ENCODE results near the gene GLIPR2.
"Not testable (repeated sequence)": the region's sequence is repeated elsewhere in the genome, so short reads cannot be mapped to it uniquely, and the experiment has no call there.

Gene GLIPR2, protein sequence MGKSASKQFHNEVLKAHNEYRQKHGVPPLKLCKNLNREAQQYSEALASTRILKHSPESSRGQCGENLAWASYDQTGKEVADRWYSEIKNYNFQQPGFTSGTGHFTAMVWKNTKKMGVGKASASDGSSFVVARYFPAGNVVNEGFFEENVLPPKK

DNA sequence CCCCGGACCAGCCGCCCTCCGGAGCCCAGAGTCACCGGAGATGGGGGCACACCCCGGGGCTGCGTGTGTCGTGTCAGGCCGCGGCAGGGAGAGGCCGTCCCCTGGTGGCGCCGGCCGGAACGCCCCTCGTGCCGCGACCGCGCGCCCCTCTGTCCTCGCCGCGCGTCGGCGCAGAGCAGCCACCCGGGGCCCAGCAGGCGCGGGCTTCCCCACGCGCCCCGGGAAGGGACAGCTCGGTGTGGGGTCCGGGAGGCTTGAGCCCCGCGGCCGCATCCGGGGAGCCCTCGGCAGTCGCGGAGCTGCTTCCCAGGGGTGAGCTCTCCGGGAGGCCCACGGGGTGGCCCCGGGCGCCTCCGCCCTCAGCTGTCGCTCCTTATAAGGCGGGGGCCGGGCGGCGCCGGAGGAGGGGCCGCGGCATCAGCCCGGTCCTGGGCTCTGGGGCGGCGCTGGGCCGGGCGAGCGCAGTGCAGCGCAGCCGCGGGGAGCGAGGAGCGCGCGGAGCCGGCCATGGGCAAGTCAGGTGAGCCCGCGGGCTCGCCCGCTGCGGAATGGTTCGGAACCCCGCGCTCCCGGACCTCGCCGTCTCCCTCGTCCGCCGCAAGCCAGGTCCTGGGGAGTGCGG lies at the start of gene GLIPR2:
Gene GLIPR2 (plus strand): TSS at position 462 of the 622 bp plus-strand sequence. CDS start 46 bp downstream, at position 508.
- peak; percentile 71 for DNase-seq (ENCODE audit: low read depth, low spot score)

DNA sequence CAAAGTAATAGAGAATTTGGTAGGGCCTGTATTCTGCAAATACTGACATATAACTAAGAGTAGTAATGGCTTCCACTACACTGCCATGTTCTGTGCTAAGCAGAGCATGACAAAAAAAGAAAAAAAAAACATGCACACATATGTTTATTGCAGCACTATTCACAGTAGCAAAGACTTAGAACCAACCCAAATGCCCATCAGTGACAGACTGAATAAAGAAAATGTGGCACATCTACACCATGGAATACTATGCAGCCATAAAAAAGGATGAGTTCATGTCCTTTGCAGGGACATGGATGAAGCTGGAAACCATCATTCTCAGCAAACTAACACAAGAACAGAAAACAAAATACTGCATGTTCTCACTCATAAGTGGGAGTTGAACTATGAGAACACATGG lies 49.5 kb upstream of the GLIPR2 start:
- DNase-seq (ENCODE audit: low read depth, low spot score), result not testable (repeated sequence)

GRCh38 chr9:36088020-36088419 lies 48.5 kb upstream of the GLIPR2 start:
- no peak for DNase-seq (ENCODE audit: low read depth, low spot score)

DNA sequence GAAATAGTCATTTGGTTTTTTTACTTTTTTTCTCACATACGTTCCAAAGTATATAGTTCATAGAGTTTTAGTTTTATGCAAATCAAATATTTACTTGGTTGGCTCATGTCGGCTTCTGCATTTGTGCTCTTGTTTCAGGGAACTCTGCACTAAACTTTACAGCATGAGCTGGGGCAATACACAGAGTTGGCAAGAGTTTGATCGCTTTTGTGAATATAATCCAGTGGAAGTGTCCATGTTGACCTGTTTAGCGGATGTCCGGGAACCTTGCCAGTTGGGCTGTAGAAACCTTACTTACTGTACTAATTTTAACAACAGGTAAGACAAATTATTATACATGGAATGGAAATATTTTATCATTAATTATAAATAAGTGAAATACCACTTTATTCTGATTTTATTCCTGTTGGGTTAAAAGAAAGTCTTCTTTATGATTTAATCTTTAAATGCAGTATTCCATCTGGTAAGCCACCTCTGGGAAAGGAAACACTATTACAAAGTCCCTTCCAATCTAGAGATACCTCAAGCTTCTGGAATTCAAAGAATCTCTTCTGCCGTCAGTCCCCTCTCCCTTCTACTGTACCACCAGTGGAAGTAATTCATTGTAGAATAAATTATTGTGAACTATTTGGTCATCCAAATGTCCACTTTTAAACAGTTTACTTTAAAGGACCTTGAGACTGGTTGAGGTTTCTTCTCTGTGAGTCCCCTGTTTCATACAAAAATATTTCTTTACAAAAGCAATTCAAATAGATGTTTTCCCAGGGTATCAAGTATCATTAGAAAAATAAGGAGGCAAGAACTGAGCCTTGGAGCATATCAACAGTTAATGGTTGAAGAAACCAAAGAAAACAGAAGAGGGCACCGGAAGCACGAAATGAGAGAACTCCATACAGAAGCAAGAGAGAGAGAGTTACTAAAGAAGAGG lies 45.2 kb upstream of the GLIPR2 start:
- DNase-seq (ENCODE audit: low read depth, low spot score), result no peak

- DNase-seq (ENCODE audit: low read depth, low spot score), result no peak
Measured at GRCh38 chr9:36092014-36092413, 44.5 kb upstream of the GLIPR2 start.

DNA sequence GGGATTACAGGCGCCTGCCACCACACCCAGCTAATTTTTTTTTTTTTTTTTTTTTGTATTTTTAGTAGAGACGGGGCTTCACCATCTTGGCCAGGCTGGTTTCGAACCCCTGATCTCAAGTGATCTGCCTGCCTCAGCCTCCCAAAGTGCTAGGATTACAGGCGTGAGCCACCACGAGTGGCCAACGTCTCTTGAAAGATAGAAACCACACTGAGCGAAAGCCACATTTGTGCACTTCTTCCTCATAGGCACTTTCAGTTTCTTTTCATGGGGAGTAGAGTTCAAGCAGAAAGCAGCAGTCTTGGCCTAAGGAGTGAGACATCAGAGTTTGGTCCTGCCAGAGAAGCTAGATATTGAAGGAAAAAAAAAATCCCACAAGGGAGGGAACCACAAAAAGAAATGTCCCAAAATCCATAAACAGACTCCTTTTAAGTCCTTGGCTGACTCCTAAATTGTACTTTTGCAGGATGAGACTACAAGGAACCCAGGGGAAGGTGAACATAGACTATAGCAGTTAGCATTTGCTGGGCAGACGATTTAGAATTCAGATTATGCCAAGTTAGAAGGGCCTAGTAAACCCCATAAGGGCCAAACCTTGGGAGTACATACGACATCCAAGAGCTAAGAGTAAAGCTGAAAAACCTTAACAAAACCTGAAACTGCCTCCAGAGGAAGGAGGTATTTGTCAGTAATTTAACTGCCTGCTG lies 43.9 kb upstream of the GLIPR2 start:
- DNase-seq (ENCODE audit: low read depth, low spot score), result no peak

- no peak for DNase-seq (ENCODE audit: low read depth, low spot score)
Measured at GRCh38 chr9:36093384-36093783, 43.1 kb upstream of the GLIPR2 start.

- no peak for DNase-seq (ENCODE audit: low read depth, low spot score)
Measured at GRCh38 chr9:36099718-36100117, 36.8 kb upstream of the GLIPR2 start.

DNA sequence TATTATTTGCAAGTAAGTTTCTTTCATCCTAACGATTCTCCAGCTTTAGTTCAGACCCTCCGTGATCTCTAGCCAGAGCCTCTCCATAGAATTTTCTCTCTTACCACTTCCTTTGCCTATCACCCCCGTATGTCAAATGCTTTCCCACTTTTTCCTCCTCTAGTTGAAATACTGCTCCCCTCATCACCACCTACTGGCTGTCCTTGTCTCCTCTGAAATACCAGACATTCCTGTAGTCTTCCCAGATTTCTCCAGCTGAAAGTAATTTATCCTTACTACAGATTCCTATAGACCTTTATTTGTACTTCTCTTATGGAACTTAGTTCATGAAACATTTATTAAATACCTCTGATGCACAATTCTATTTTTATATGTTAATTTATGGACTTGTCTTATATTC lies 36.0 kb upstream of the GLIPR2 start:
- DNase-seq (ENCODE audit: low read depth, low spot score), result no peak

GRCh38 chr9:36101916-36102741 lies 34.4 kb upstream of the GLIPR2 start:
- peak; percentile 65 for DNase-seq (ENCODE audit: low read depth, low spot score)

DNA sequence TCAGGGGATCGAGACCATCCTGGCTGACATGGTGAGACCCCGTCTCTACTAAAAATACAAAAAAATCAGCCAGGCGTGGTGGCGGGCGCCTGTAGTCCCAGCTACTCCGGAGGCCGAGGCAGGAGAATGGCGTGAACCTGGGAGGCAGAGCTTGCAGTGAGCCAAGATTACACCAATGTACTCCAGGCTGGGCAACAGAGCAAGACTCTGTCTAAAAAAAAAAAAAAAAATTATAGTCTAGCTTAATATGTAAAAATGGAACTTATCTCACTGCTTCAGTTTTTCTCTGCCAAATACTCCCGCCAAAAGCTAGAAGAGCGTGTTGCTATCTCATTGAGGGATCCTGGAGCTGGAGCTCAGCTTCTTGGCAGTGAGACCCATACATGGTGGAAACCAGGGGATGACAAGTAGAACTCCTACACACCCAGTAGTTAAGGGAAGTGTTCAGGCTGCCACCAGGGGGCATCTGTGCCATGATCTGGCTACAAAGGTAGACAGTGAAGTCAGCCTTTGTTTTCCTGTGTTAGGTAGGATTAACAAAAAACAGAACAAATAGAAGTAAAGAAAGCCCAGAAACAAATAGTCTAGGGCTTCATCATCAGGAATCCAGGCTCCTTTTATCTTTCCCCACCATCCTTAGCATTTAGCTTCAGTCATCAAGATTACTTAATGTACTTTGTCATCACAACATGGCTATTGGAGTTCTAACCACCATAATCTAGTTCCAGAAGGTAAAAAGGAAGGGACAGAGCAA lies 33.6 kb upstream of the GLIPR2 start:
- peak; percentile 79 for DNase-seq (ENCODE audit: low read depth, low spot score)

GRCh38 chr9:36109071-36109470 lies 27.5 kb upstream of the GLIPR2 start:
- DNase-seq (ENCODE audit: low read depth, low spot score), result no peak

DNA sequence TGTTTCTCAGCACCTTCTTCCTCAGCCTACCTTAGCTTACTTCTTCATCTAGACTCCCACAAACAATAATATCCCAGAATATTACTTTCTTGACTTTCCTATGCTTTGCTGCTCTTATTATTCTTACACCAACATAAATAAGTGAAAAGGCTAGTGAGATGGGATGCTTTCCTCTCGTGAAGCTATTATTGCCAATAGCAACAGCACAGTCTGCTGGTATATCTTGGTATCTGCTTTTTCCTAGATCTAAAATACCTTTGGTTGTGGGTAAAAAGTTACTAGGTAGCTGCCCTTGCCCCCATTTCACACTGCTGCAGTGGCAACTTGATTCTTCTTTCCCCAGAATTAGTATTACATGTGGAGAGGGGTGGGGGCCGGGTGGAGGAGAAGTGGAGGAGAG lies 26.1 kb upstream of the GLIPR2 start:
- no peak for DNase-seq (ENCODE audit: low read depth, low spot score)

- no peak for DNase-seq (ENCODE audit: low read depth, low spot score)
Measured at GRCh38 chr9:36112516-36112915, 24.0 kb upstream of the GLIPR2 start.

GRCh38 chr9:36113999-36114398 lies 22.5 kb upstream of the GLIPR2 start:
- no peak for DNase-seq (ENCODE audit: low read depth, low spot score)

- no peak for DNase-seq (ENCODE audit: low read depth, low spot score)
Measured at GRCh38 chr9:36116593-36116992, 19.9 kb upstream of the GLIPR2 start.

GRCh38 chr9:36118201-36118600 lies 18.3 kb upstream of the GLIPR2 start:
- no peak for DNase-seq (ENCODE audit: low read depth, low spot score)

DNA sequence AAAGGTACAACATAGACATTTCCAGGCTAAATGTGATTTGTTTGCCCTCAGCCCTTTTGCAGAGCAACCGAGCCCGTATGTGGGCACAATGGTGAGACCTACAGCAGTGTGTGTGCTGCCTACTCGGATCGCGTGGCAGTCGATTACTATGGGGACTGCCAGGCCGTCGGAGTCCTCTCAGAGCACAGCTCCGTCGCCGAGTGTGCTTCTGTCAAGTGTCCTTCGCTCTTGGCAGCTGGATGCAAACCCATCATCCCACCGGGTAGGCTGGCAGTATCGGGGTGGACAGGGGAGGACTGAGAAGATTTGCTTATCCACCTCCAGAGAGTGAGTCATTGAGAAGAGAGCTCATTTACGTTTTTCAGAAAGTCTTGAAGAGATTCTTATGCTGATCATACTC lies 17.8 kb upstream of the GLIPR2 start:
- DNase-seq (ENCODE audit: low read depth, low spot score), result no peak

GRCh38 chr9:36119476-36119875 lies 17.1 kb upstream of the GLIPR2 start:
- no peak for DNase-seq (ENCODE audit: low read depth, low spot score)

DNA sequence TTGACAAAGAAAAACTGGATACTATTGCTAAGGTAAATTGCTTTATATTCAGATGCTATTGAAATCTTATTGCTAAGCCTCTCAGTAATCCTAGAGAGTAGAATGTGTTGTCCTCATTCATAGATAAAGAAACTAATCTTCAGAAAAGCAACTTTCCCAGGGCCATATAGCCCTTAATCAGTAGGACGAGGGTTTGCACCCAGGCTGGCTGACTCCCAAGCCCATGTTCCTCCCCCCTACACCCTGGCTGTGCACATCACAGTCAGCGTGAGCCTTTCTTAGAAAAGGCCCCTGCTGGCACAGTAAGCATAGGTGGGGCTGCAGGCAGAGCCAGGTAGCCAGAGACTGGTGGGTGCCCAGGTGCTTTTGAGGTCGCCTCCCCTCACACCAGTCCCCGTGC lies 15.8 kb upstream of the GLIPR2 start:
- DNase-seq (ENCODE audit: low read depth, low spot score), result no peak
